ENCODE data around the gene TMEM45A.

- peak; percentile 28 for TF ChIP-seq POLR2A (IDR thresholded peaks at IDR 0.05)
- TF ChIP-seq, protein P1, sequence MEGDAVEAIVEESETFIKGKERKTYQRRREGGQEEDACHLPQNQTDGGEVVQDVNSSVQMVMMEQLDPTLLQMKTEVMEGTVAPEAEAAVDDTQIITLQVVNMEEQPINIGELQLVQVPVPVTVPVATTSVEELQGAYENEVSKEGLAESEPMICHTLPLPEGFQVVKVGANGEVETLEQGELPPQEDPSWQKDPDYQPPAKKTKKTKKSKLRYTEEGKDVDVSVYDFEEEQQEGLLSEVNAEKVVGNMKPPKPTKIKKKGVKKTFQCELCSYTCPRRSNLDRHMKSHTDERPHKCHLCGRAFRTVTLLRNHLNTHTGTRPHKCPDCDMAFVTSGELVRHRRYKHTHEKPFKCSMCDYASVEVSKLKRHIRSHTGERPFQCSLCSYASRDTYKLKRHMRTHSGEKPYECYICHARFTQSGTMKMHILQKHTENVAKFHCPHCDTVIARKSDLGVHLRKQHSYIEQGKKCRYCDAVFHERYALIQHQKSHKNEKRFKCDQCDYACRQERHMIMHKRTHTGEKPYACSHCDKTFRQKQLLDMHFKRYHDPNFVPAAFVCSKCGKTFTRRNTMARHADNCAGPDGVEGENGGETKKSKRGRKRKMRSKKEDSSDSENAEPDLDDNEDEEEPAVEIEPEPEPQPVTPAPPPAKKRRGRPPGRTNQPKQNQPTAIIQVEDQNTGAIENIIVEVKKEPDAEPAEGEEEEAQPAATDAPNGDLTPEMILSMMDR (IDR thresholded peaks at IDR 0.05), result no peak
Measured at GRCh38 chr3:100516232-100516631, 23.8 kb downstream of the TMEM45A start.
